HG02623 (cell line): ENCODE measurements around the gene PTPRA.
"Not testable (repeated sequence)": the region's sequence is repeated elsewhere in the genome, so short reads cannot be mapped to it uniquely, and the experiment has no call there.

Experiments used
- ATAC-seq: cut with Tn5 transposase; IDR thresholded peaks from one replicate; pipeline ENCODE4 v1.9.1; 2021; ENCODE audit warnings: moderate library complexity; ENCODE audit not compliant: unreplicated experiment

PTPRA gene

GRCh38 chr20:3070725-3071124, 197.4 kb downstream of the PTPRA start:
- no peak for ATAC-seq

GRCh38 chr20:3071266-3071609, 198.0 kb downstream of the PTPRA start:
- ATAC-seq: no peak

- ATAC-seq: no peak
Observed at GRCh38 chr20:3071610-3072529, 198.6 kb downstream of the PTPRA start, which contains the start of gene OXT. OXT (plus strand) TSS chr20:3071620; CDS start chr20:3071656, 36 bp downstream.

GRCh38 chr20:3072530-3073250, 199.4 kb downstream of the PTPRA start:
- no peak for ATAC-seq

GRCh38 chr20:3073251-3073643, 200.0 kb downstream of the PTPRA start:
- not testable (repeated sequence) for ATAC-seq

- ATAC-seq: no peak
Observed at GRCh38 chr20:3074812-3075211, 201.5 kb downstream of the PTPRA start.

GRCh38 chr20:3075315-3075714, 202.0 kb downstream of the PTPRA start:
- not testable (repeated sequence) for ATAC-seq

GRCh38 chr20:3077618-3078134, 204.4 kb downstream of the PTPRA start:
- no peak for ATAC-seq

- ATAC-seq: no peak
Observed at GRCh38 chr20:3080939-3081388, 207.7 kb downstream of the PTPRA start.

GRCh38 chr20:3081641-3082040, 208.4 kb downstream of the PTPRA start:
- no peak for ATAC-seq

GRCh38 chr20:3082306-3082951, 209.1 kb downstream of the PTPRA start:
- no peak for ATAC-seq

GRCh38 chr20:3082955-3083952, 210.0 kb downstream of the PTPRA start:
- ATAC-seq: no peak

GRCh38 chr20:3084283-3084985, 211.2 kb downstream of the PTPRA start, which contains the start of gene AVP:
AVP (minus strand) TSS chr20:3084724; CDS start chr20:3084674, 50 bp downstream.
- no peak for ATAC-seq

GRCh38 chr20:3084986-3085360, 211.7 kb downstream of the PTPRA start:
- ATAC-seq: no peak

- no peak for ATAC-seq
Observed at GRCh38 chr20:3085571-3086072, 212.3 kb downstream of the PTPRA start.

GRCh38 chr20:3088031-3088430, 214.8 kb downstream of the PTPRA start:
- no peak for ATAC-seq
